G401.6 (cell line): ENCODE measurements around the gene KASH5.
A peak's percentile ranks its signal among the peaks of the same experiment; 100 is the strongest.
"Not testable (repeated sequence)": the region's sequence is repeated elsewhere in the genome, so short reads cannot be mapped to it uniquely, and the experiment has no call there.

Experiments used
- FAIRE-seq: peaks from 2 replicates; lab custom pipeline; 2012; peaks lifted over from hg19 to GRCh38; lab: Jason Lieb, UNC

The KASH5 gene

DNA sequence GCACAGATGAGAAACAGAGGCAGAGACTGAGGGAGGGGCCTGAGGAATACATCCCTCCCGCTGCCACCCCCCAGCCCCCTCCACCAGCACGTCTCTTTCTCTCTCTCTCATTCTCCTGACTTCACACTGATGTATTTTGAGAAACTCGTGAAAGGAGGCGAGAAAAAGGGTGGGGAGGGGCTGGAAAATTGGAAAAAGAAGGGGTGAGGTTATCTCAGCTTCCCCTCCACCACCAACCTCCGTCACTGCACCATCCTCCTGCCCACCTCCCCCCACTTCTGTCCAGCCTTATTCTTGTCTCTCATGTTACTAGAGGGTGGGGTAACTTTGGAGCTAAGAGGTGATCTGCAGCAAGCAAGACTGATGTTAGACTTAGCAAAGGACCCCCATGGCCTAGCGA lies 51.8 kb downstream of the KASH5 start:
- FAIRE-seq = no peak

DNA sequence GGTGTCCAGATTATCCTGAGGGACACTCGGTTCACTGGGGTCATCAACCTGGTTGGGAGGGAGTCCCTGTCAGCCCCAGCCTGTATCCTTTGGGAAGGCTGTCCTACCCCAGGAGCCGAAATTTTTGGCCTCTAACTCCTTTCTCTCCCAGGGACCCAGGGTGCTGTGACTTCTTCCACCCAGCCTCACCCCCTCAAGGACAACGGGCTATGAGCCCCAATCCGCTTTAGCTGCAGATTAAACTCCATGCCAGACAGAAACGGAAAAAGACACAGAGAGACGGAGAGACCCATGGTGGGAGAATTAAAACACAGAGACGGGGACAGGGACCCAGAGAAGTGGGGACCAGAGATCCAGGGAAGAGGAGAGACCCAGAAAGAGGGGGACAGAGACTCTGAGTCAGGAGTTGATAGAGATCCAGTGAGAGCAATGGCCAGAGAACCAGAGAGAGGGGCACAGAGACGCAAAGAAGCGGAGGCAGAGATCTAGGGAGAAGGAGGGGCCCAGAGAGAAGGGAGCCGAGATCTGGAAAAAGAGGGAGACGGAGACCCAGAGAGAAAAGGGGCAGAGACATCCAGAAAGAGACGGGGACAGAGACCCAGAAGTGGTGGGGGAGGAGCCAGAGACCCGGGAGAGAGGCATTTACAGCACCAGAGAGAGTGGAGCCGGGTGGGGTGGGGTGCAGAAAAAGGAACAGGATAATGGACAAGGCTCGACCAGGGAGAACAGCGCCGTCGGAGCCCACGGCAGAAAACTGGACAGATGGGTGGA lies 52.6 kb downstream of the KASH5 start:
- no peak for FAIRE-seq

DNA sequence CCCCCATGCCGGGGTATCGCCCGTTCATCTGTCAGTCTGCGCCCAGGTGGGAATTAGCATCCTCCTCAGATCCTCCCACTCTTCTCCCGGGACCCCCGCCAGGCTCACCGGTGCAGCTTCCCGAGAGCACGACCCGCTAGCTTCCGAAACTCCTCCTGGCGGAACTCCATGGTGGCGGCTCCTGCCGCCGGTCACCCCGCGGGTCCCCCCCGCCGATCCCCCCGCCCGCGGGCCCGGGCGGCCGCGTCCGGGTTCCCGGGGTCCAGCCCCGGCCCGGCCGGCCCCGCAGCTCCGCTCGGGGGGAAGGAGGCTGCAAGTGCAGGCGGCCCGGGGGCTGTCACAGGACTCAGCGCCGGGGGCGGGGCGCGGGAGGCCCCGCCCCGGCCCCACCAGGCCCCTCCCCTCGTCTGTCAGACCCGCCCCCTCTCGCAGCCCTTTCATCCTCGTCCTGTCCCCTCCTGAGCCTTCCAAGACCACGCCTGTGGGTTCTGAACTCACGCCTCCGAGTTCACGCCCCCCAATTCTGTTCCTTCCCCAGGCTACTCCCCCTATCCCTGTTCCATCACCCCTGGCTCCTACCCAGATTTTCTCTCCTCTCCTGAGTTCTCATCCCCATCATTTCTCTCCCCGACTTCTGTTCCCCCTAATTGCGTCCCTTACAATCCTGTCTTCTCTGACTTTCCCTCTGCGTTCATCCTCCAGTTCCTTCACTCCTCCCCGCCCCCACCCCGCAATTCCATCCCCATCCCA lies 53.3 kb downstream of the KASH5 start, which contains the start of gene SLC17A7:
TSS of gene SLC17A7 (minus strand) at position 318 of the 750 bp plus-strand sequence. CDS start at position 170, 148 bp downstream.
- FAIRE-seq = peak; percentile 88

DNA sequence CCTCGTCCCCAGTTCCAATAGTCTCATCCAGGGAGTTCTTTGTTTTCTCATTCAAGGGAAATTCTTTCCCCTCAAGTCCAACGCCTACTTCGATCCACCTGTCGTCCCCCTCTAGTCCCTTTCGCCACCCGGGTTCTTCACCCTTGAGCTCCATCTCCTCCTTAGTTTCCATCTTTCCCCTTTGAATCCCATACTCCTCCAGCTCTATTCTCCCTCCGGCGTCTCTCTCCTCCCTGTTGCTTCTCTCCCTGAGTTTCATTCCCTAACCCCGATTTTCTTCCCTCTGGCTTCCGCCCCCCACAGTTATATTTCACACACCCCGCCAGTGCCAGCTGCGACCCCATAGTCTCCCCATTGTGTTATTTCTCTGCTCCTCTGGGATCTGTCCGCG lies 53.9 kb downstream of the KASH5 start:
- no peak for FAIRE-seq

DNA sequence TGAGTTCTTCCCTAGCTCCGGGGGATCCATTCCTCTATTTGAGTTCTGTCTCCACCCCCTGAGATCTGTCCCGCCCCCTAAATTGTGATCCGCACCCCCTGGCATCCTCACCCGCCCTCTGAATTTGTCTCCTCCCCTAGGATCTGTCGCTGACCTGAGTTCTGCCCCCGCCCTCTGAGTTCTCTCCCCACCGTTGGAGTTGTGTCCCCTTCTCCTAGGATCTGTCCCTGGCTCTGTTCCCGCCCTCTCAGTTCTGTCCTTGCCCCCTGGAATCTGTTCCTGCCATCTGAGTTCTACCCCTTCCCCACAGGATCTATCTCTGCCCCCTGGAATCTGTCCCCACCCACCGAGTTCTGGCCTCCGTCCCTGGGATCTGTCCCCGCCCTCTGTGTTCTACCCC lies 54.3 kb downstream of the KASH5 start:
- no peak for FAIRE-seq

DNA sequence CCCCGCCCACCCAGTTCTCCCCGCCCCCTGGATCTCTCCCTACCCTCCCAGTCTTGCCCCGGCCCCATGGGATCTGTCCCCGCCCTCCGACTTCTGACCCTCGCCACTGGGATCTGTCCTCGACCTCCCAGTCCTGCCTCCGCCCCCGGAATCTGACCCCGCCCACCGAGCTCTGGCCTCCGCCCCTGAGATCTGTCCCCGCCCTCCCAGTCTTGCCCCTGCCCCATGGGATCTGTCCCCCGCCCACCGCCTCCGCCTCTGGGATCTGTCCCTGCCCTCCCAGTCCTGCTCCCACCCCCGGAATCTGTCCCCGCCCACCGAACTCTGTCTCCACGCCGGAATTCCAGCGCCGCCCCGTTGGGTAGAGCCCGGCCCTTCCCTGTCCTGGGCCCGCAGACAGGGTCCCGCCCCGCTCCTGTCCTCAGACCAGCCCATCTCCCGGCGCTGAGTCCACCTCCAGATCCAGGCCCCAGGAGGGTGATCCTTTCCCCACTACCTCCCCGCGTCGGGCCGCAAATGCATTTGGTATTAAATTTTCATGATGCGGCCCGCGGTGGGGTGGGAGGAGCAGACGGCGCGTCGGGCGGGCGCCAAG lies 54.8 kb downstream of the KASH5 start:
- peak; percentile 63 for FAIRE-seq

DNA sequence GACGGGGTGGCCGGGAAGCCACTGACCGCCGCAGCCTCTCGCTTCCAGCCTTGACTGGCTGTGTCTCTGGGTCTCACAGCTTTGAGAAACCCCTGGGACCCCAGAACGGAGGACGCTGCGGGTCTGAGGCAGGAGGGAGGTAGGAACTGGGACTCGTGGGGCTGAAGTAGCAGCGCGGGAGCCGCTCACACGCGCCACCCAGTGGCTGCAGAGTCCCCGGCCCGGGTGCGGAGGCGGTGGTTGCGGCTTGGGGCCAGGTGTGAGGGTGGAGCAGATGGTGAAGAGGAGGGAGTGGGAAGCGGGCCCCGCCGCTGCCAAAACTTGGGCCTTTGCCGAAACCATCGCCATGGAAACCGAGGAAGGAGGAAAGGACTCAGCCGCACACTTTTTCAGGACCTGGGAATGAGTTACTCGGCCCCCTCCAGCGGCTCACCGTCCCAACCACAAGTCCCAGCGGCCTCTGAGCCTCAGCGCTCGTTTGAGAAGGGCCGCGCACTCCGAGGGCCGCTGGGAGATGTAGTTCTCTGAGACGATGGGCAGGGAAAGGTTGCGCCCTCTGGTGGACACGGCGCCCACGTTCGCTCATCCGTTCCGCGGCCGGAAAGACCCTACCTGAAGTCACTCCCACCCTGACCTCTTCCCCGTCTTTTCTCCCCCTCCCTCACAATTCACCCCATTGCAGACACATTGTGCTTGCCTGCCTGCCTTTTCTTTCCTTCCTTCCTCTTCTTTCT lies 55.5 kb downstream of the KASH5 start:
- peak; percentile 78 for FAIRE-seq

DNA sequence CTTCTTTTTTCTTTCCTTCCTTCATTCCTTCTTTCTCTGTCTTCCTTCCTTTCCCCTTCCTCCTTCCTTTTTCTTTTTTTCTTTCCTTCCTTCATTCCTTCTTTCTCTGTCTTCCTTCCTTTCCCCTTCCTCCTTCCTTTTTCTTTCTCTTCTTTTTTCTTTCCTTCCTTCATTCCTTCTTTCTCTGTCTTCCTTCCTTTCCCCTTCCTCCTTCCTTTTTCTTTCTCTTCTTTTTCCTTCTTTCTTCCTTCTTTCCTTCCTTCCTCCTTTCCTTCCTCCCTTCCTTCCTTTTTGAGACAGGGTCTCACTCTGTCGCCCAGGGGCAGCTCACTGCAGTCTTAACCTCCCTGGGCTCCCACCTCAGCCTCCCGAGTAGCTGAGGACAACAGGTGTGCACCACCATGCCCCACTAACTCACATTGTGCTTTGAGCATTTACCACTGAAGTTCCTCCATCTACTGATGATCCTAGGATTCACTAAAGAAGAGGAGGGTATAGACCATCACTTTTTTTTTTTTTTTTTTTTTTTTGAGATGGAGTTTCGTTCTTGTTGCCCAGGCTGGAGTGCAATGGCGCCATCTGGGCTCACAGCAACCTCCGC lies 56.2 kb downstream of the KASH5 start:
- not testable (repeated sequence) for FAIRE-seq

DNA sequence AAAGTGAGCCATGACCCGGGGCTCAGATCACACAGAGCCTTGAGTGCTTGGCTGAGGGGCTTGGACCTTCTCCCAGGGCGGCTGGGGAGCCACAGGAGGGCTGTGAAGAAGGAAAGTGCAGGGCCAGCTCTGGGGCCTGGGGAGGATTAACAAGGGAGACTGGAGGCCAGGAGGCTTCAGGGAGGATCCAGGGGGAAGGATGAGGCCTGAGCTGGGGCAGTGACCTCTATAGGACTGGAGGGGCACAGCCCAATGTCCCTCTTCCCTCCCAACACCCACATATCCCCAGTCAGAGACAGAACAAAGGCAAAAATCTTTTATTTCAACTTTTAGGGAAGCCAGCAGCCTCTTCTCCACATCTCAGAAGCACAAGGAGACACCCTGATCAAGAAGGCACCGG lies 57.9 kb downstream of the KASH5 start:
- no peak for FAIRE-seq

DNA sequence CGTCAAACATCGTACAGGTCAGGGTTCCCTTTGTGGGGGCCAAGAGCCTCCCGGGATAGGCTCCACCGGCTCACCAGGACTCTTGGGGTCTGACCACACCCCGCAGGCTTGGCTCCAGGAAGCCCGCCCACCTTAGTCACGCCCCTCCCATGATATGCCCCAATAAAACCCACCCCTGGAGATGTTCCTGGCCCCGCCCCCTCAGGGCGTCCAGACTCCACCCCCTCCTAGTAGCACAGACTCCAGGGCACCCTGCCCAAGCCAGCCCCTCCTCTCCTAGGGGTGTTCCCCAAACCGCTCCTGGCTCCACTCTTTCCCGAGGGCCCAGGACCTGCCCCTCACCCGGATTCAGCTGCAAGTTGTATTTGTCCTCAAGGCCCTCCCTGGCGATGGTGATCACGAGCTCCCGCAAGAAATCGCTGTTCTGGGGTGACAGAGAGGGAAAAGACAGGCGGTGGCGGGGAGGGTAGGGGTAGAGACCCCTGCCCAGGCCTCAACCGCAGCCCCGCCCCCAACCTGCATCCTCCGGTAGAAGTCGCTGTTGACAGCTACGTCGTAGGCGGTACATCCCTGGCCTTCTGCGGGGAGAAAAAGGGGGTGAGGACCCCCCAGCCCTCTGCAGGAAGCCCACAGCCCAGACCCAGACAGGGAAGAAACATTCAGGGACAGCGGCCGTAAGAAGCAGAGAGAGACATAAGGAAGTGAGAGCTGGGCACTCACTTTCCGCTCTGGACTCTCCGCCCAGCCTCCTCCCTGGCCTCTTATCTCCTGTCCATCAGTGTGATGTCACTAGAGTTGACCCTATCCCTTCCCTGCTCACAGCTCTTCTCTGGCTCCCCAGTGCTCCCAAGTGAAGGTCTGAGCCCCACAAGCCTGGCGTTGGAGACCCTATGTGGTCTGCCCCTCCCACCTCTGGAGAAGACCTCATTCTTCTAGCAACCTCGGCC lies 59.7 kb downstream of the KASH5 start:
- FAIRE-seq = no peak

DNA sequence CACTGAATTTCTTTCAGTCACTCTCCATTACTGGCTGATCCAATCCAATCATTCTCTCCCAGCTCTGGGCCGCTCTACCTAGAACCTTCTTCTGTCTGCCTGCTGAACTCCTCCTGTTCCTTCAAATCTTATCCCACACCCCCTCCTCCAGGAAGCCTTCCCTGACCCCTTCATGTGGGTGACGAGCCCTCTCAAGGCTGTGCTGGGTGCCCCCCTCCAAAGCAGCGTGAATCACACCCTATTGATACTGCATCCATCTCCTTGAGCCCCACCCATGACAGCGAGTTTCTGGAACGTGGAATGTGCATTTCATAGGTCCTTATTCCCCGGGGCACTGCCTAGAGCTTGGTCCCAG lies 60.4 kb downstream of the KASH5 start:
- no peak for FAIRE-seq

DNA sequence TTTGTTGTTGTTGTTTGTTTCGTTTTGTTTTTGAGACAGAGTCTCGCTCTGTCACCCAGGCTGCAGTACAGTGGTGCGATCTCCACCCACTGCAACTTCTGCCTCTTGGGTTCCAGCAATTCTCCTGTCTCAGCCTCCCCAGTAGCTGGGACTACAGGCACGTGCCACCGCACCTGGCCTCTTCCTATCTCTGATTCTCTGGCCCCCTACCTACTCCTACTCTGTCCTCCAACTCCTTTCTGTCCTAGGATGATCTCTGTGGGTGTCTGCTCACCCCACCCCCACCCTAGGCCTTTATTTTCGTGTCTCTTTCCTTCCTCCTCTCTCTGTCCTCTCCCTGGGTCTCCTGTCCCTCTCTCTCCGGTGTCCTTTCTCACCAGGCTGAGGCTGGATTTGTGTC lies 62.4 kb downstream of the KASH5 start:
- FAIRE-seq = no peak

DNA sequence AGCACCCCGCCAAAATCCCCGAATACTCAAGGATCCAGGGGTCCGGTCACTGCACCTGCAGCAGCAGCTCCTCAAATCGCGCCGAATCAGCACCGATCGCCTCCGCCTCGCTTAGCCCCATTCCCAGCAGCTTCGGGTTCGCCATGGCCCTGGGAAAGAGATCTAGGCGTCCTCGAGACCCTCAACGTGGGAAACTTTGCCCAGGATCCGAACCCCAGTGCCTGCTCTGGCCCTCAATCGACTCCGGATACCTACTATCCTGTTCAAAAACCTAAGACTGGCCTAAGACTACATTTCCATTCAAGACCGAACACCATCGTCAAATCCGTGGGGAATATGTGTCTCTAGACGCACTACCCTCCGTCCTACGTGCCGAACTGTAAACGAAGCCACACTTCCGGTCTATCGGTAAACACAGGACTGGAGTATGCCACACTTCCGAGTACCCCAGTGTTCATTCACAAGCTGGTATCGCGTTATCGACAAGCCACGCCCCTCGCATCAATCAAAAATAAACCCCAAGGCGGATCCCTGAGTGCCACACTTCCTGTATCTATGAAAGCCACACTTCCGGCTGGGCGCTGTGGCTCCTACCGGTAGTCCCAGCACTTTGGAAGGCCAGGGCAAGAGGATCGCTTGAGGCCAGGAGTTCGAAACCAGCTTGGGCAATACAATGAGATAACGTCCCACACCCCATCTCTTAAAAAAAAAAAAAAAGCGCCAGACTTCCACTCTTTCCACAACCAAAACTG lies 63.6 kb downstream of the KASH5 start, which contains the start of gene PIH1D1:
TSS of gene PIH1D1 (minus strand) at position 385 of the 752 bp plus-strand sequence. CDS start at position 145, 240 bp downstream.
- FAIRE-seq = peak; percentile 93

DNA sequence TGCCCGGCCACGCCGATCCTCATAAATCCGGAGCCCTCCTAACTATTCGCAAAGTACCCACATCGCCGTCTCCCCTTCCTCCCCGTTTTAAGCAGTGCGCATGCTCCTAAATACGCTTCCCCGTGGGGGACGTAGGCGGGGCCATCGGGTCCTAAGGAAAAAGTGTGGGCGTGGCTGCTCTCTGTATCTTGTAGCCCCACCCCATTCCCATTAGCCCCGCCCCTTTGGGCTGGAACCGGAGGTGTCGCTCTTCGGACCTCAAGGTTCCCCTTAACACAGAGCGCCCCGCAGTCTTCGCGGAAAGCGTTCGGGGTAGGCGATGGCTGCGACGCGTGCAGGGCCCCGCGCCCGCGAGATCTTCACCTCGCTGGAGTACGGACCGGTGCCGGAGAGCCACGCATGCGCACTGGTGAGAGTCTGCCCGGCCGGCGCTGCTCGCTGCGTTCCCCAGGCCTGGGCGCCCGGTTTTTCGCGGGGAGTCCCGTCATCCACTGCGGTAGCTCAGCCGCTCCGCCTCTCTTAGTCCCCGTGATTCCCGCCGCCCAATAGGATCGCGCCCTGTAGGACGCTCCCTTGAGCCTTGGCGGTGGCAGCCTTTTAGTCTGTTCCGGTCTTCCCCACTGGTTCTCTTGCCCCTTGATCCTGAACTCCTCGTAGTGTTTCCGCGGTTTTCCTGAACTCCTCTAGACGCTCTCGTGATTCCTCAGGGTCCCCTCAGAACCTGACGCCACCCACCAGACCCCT lies 65.1 kb downstream of the KASH5 start, which contains the start of gene ALDH16A1:
TSS of gene ALDH16A1 (plus strand) at position 213 of the 744 bp plus-strand sequence. CDS start at position 320, 107 bp downstream.
- FAIRE-seq = peak; percentile 94

DNA sequence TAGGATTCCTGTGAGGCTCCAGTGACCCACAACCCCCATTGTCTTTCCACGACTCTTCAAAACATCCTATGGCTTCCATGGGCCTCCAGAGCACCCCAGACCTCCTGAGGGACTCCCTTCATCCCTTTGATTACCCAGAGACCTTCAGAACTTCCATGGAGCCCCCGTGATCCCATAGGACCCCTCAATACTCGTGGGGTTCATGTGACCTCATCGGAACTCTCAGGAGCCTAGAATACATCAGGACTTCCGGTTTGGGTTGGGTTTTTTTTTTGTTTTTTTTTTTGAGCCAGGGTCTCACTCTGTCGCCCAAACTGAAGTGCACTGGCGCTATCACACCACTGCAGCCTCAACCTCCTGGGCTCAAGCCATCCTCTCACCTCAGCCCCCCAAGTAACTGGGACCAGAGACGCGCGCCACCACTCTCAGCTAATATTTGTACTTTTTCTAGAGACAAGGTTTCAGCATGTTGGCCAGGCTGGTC lies 65.8 kb downstream of the KASH5 start:
- no peak for FAIRE-seq

DNA sequence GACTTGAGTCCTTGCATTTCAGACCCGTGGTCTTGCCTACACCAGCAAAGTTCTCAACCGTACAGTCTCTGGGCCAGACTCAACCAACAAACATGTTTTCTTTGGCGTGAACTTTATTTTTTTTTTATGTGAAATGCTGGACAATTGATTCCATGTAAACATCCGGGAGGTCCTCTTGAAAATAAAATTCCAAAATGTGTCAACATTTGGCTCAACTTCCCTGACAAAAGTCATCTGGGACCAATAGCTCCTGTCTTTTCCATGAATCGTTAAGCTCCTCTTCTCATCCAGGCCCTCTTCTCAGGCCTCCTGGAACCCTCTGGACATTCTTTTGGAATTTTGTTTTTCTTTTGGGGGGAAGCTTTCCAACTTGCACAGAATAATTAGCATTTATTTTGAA lies 67.7 kb downstream of the KASH5 start:
- FAIRE-seq = no peak

DNA sequence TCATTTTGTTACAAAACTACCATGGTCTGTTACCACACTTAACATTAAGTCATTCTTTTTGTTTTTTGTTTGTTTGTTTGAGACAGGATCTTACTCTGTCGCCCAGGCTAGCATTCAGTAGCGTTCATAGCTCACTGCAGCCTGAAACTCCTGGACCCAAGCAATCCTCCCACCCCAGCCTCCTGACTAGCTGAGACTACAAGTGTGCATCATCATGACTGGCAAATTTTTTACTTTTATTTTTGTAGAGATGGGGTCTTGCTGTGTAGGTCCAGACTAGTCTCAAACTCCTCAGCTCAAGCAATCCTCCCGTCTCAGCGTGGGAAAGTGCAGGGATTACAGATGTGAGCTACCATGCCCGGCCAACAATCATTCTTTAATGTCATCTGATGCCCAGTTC lies 68.3 kb downstream of the KASH5 start:
- no peak for FAIRE-seq

DNA sequence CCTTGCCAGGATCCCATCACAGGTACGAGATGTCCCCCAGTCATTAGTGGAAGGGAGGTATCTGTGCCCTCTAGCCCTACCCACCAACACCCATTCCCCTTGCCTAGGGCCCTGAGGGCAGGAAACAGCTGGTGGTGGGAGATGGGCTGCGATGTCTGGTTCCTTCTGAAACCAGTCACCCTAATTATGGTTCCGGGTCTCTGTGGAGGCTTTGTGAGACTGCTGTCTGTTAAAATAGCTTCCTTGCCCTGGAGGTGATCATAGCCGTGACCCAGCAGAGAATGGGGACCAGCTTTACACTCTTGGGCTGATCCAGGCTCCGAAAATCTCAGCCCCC lies 70.5 kb downstream of the KASH5 start:
- no peak for FAIRE-seq

DNA sequence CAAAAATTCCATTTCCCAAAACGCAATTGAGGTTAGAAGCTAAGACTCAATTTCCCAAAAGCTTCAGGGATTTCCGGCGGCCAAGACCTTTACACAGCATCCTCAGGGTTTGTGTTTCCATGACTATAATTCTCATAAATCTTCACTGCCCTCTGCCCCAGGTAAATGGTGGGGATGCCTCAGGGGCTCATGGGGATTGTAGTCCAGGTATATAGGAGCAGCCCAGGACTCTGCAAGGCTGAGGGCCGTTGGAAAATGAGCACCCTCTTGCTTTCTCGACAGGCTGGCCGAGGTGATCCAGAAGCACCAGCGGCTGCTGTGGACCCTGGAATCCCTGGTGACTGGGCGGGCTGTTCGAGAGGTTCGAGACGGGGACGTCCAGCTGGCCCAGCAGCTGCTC lies 71.3 kb downstream of the KASH5 start:
- no peak for FAIRE-seq
